ENCODE results near the gene LSM10.

GRCh38 chr1:36385410-36386264 is 12.1 kb downstream of the LSM10 start, which contains the start of gene STK40:
- TF ChIP-seq CTCF (conservative IDR thresholded peaks at IDR 0.05; ENCODE audit: low read depth, low read length) (no peak), RFX5 (IDR thresholded peaks at IDR 0.05; ENCODE audit: low read depth, low read length) (no peak), POLR2A (IDR thresholded peaks at IDR 0.05; ENCODE audit: low read depth, low read length) (no peak; the same call in none of the 2 replicates), CEBPB (IDR thresholded peaks at IDR 0.05; ENCODE audit: low read depth, low read length) (no peak), USF2 (IDR thresholded peaks at IDR 0.05; ENCODE audit: low read depth, low read length) (no peak), SMC3 (IDR thresholded peaks at IDR 0.05; ENCODE audit: low read depth, low read length) (no peak), NFE2L2 (IDR thresholded peaks at IDR 0.05; ENCODE audit: low read depth, low read length) (no peak), BHLHE40 (IDR thresholded peaks at IDR 0.05; ENCODE audit: low read depth, low read length) (no peak), RAD21 (IDR thresholded peaks at IDR 0.05; ENCODE audit: low read length) (no peak), ELK1 (IDR thresholded peaks at IDR 0.05; ENCODE audit: borderline replicate concordance, low read depth, low read length) (no peak), RCOR1 (IDR thresholded peaks at IDR 0.05; ENCODE audit: insufficient replicate concordance, low read length) (no peak), MXI1 (IDR thresholded peaks at IDR 0.05; ENCODE audit: borderline replicate concordance, low read depth, low read length) (peak; percentile 16; the same call in 1 of the 2 replicates), MAZ (IDR thresholded peaks at IDR 0.05; ENCODE audit: borderline replicate concordance, low read depth, low read length) (peak; percentile 87; the same call in 1 of the 2 replicates)
